Ishikawa (cell line): ENCODE results near the gene OR56A3.

Experiments
- CEBPB ChIP-seq: IDR thresholded peaks from 2 replicates; pipeline ENCODE4 v1.6.1; 2012
- CREB1 ChIP-seq: IDR thresholded peaks from 2 replicates; pipeline ENCODE4 v1.6.1; 2012; ENCODE audit warnings: low read depth
- EGR1 ChIP-seq: IDR thresholded peaks from 2 replicates; pipeline ENCODE4 v1.6.1; 2012
- EP300 ChIP-seq: IDR thresholded peaks from 2 replicates; pipeline ENCODE4 v1.6.1; 2012; ENCODE audit warnings: borderline replicate concordance
- FOXM1 ChIP-seq: IDR thresholded peaks from 2 replicates; pipeline ENCODE4 v1.6.1; 2012; ENCODE audit warnings: low read depth, borderline replicate concordance
- NFIC ChIP-seq: IDR thresholded peaks from 2 replicates; pipeline ENCODE4 v1.6.1; 2012
- RAD21 ChIP-seq: IDR thresholded peaks from 2 replicates; pipeline ENCODE4 v1.6.1; 2012; ENCODE audit warnings: low read depth
- TAF1 ChIP-seq: IDR thresholded peaks from 2 replicates; pipeline ENCODE4 v1.6.1; 2012; ENCODE audit warnings: low read depth, mild to moderate bottlenecking
- TCF12 ChIP-seq: IDR thresholded peaks from 2 replicates; pipeline ENCODE4 v1.6.1; 2012; ENCODE audit warnings: low read depth
- TEAD4 ChIP-seq: IDR thresholded peaks from 2 replicates; pipeline ENCODE4 v1.6.1; 2012
- USF1 ChIP-seq: IDR thresholded peaks from 2 replicates; pipeline ENCODE4 v1.6.1; 2012
- YY1 ChIP-seq: IDR thresholded peaks from 2 replicates; pipeline ENCODE4 v1.6.1; 2012; ENCODE audit warnings: low read depth
- ZBTB7A ChIP-seq: IDR thresholded peaks from 2 replicates; pipeline ENCODE4 v1.6.1; 2012; ENCODE audit warnings: low read depth
- TF ChIP-seq, protein P1 (sequence below): IDR thresholded peaks from 2 replicates; pipeline ENCODE4 v1.6.1; 2012
- TF ChIP-seq, protein P2 (sequence below): IDR thresholded peaks from 2 replicates; pipeline ENCODE4 v1.6.1; 2012; ENCODE audit warnings: low read depth, mild to moderate bottlenecking

The OR56A3 gene

DNA sequence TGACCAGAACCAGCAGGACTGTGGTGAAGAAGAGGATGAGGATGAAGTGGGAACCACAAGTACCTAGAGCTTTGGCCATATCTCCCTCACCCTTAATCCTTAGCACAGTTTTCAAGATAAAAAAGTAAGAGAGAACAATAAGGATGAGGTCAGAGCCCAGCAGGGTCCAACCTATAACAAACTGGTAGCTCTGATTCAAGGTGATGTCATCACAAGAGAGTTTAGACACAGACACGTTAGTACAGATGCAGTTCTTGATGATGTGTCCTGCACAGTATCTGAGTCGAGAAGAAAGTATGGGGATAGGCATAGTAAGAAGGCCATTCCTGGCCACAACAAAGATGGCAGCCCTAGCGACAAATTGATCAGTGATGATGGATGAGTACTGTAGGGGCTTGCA lies 25.7 kb downstream of the OR56A3 start:
- TF ChIP-seq, protein P1, sequence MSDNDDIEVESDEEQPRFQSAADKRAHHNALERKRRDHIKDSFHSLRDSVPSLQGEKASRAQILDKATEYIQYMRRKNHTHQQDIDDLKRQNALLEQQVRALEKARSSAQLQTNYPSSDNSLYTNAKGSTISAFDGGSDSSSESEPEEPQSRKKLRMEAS: no peak
- TF ChIP-seq EGR1 (no peak), TAF1 (no peak), EP300 (no peak), FOXM1 (no peak), CREB1 (no peak), TEAD4 (no peak), RAD21 (no peak), USF1 (no peak), ZBTB7A (no peak), CEBPB (no peak), NFIC (no peak), YY1 (no peak), TCF12 (no peak)
- TF ChIP-seq, protein P2, sequence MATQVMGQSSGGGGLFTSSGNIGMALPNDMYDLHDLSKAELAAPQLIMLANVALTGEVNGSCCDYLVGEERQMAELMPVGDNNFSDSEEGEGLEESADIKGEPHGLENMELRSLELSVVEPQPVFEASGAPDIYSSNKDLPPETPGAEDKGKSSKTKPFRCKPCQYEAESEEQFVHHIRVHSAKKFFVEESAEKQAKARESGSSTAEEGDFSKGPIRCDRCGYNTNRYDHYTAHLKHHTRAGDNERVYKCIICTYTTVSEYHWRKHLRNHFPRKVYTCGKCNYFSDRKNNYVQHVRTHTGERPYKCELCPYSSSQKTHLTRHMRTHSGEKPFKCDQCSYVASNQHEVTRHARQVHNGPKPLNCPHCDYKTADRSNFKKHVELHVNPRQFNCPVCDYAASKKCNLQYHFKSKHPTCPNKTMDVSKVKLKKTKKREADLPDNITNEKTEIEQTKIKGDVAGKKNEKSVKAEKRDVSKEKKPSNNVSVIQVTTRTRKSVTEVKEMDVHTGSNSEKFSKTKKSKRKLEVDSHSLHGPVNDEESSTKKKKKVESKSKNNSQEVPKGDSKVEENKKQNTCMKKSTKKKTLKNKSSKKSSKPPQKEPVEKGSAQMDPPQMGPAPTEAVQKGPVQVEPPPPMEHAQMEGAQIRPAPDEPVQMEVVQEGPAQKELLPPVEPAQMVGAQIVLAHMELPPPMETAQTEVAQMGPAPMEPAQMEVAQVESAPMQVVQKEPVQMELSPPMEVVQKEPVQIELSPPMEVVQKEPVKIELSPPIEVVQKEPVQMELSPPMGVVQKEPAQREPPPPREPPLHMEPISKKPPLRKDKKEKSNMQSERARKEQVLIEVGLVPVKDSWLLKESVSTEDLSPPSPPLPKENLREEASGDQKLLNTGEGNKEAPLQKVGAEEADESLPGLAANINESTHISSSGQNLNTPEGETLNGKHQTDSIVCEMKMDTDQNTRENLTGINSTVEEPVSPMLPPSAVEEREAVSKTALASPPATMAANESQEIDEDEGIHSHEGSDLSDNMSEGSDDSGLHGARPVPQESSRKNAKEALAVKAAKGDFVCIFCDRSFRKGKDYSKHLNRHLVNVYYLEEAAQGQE: no peak

GRCh38 chr11:5968394-5968793 lies 26.3 kb downstream of the OR56A3 start, which contains the start of gene OR56A5:
TSS of gene OR56A5 (minus strand) at chr11:5968494. CDS start at chr11:5968494, 0 bp downstream.
- TF ChIP-seq USF1: no peak

DNA sequence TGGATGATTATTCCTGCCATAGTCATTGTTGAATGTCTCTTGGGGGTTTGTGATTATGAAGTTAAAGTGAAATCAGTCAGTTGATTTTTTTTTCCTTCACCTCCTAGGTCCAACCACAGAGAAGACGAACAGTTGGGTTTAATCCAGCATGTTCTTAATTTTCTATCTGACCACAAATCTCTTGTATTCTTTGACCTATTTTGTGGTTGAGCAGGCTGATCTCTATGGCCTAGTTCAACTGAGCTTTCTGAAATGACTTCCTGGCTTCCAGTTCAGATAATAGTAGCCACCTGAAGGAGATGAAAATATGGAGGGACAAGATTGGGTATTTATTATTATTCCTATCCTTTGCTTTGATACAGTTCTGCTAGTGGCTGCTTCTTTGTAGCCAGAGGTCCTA lies 31.5 kb downstream of the OR56A3 start:
- TF ChIP-seq EGR1 (no peak), FOXM1 (no peak), RAD21 (no peak), CEBPB (no peak), TAF1 (no peak), YY1 (no peak), NFIC (no peak), TCF12 (no peak), EP300 (no peak), USF1 (no peak), ZBTB7A (no peak), TEAD4 (no peak), CREB1 (no peak)
- TF ChIP-seq, protein P1: no peak
- TF ChIP-seq, protein P2: no peak

GRCh38 chr11:5983443-5983842 lies 41.4 kb downstream of the OR56A3 start:
- TF ChIP-seq USF1 (no peak), CREB1 (no peak), ZBTB7A (no peak)

- TF ChIP-seq ZBTB7A (no peak), TAF1 (no peak), FOXM1 (no peak), EP300 (no peak), CREB1 (no peak)
Measured at GRCh38 chr11:5986885-5987284, 44.8 kb downstream of the OR56A3 start, which contains the start of gene OR52L1. TSS of gene OR52L1 (minus strand) at chr11:5986985. CDS start at chr11:5986930, 55 bp downstream.

DNA sequence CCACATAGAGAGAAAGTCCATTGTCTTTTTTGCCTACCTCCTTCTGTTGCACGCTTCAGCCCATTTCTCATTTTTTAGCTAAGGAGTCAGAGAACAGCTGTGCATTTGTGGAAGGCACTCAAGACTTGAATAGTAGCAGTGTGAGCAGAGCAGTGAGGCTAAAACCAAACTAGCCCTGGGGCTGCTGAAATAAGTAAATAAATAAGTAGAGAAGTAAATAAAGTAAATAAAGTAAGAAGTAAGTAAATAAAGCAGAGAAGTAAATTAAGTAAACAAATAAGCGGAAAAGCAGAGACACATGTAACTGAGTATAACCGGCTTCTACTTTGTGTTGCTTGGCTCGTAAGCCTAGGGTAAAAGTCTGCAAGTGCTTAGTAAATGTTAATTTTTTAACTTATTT lies 47.2 kb downstream of the OR56A3 start:
- TF ChIP-seq TEAD4 (no peak), ZBTB7A (no peak), TAF1 (no peak), USF1 (no peak)
- TF ChIP-seq, protein P2: no peak
